GM06990 (cell line): ENCODE data around the gene GPR26.

Experiments used
- DNase-seq: peaks from one replicate; pipeline ENCODE4 v3.0.0-alpha.2; 2011; ENCODE audit not compliant: insufficient read length; ENCODE audit errors: extremely low read depth
- H3K27me3 ChIP-seq: replicated peaks from 2 replicates; pipeline ENCODE4 v1.6.0; 2011; ENCODE audit warnings: low read length; ENCODE audit not compliant: control insufficient read depth, insufficient read depth
- H3K36me3 ChIP-seq: 2 replicates; pipeline ENCODE4 v1.5.1; 2011; ENCODE audit warnings: low read length; ENCODE audit not compliant: control insufficient read depth, insufficient read depth
- H3K4me3 ChIP-seq: replicated peaks from 2 replicates; pipeline ENCODE4 v1.5.1; 2011; ENCODE audit warnings: low read depth, mild to moderate bottlenecking, control low read depth, low read length
- TF ChIP-seq, protein P1 (sequence below): IDR thresholded peaks from 2 replicates; pipeline ENCODE4 v1.5.1; 2011; ENCODE audit warnings: low read length, control low read depth, mild to moderate bottlenecking, inconsistent platforms; ENCODE audit not compliant: insufficient read depth, poor library complexity, severe bottlenecking

Gene GPR26

DNA sequence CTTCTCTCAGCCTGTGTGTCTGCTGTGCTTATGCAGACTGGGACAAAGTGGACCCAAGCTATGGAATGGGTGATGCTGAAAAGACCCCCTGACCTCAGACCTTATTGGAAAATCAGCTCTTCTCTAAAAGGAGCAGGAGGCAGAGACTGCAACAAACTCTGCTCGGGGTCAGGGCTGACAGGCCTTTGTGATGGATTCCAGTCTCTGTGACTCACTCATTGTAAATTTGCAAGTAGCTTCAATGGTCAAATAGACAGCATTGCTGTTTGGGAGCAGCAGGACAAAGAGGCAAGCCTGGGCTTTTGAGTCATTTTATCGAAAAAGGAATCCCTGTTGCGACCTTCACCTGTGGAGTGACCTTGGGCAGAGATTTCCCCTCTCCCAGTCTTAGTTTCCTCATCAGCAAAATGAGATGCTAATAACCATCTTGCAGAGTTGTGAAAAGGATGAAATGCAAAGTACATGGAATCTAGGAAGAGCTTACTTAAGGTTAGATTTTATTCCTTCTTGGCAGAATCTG lies 26.1 kb upstream of the GPR26 start:
- no peak overlapping the region for H3K4me3 ChIP-seq
- no peak for DNase-seq

DNA sequence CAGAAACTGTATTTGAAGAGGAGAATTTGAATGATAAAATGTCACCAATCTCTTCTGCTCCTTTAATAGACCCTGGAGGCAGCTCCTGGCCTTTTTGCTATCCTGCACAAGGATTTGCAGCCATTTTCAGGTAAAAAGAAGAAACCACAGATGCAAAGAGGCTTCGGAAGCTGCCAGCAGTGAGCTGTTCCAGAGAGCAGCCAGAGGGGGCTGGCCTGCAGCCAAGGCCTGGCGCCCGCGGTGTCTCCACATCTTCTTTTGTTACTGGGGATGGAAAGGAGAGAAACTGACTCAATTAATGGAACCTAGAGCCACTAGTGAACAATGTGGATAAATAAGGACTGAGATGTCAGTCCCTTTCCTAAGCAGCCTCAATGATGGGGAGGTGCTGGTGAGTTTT lies 23.9 kb upstream of the GPR26 start:
- DNase-seq = no peak
- TF ChIP-seq, protein P1, sequence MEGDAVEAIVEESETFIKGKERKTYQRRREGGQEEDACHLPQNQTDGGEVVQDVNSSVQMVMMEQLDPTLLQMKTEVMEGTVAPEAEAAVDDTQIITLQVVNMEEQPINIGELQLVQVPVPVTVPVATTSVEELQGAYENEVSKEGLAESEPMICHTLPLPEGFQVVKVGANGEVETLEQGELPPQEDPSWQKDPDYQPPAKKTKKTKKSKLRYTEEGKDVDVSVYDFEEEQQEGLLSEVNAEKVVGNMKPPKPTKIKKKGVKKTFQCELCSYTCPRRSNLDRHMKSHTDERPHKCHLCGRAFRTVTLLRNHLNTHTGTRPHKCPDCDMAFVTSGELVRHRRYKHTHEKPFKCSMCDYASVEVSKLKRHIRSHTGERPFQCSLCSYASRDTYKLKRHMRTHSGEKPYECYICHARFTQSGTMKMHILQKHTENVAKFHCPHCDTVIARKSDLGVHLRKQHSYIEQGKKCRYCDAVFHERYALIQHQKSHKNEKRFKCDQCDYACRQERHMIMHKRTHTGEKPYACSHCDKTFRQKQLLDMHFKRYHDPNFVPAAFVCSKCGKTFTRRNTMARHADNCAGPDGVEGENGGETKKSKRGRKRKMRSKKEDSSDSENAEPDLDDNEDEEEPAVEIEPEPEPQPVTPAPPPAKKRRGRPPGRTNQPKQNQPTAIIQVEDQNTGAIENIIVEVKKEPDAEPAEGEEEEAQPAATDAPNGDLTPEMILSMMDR = no peak
- no peak overlapping the region for H3K4me3 ChIP-seq
- peaks cover 2% of the 10 kb centered on the region for H3K27me3 ChIP-seq
- no peaks in the 10 kb centered on the region for H3K36me3 ChIP-seq

More for the DNA sequence above, 26.1 kb upstream of the GPR26 start:
- TF ChIP-seq, protein P1 = no peak
- peaks cover 2% of the 10 kb centered on the region for H3K27me3 ChIP-seq
- no peaks in the 10 kb centered on the region for H3K36me3 ChIP-seq

DNA sequence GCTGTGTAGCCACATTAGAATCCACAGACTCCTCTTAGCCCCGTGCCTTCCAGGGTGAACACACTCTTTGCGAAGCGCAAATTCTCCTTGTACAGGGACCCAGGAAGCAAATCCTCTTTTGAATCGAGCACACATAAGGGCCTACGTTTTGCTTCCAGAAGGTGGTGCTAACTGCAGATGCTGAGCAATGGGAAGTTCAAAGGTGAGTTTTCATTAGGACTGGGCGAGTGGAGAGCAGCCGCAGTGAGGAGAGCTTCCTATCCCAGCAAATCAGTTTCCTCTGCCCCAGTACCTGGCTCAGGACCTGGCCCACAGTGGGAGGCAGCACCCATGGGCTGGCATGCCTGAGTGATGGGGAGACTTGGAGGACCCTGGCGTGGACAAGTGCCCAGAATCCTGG lies 23.5 kb upstream of the GPR26 start:
- DNase-seq = no peak
- Histone ChIP-seq H3K4me3 (no peak overlapping the region), H3K36me3 (no peaks in the 10 kb centered on the region), H3K27me3 (peaks cover 2% of the 10 kb centered on the region)
- TF ChIP-seq, protein P1 = no peak

DNA sequence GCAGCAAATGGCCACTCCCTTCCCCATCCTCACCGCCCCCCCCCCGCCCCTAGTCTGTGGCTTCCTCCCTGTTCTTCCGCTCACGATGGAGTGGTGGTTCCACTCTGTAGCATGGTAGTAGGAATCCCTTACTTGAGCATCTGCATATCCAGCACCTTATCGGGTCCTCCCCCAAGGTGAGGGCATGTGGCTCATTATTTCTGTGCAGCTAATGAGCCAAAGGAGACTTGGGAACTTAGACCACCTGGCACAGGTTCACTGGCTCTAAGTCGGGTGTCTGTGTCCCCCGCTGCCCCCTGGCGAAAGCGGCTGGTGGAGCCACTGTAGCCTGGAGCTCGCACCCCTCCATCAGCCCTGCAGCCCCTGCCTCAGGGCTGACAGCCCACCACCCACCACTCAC lies 22.8 kb upstream of the GPR26 start:
- TF ChIP-seq, protein P1 = peak; percentile 11

DNA sequence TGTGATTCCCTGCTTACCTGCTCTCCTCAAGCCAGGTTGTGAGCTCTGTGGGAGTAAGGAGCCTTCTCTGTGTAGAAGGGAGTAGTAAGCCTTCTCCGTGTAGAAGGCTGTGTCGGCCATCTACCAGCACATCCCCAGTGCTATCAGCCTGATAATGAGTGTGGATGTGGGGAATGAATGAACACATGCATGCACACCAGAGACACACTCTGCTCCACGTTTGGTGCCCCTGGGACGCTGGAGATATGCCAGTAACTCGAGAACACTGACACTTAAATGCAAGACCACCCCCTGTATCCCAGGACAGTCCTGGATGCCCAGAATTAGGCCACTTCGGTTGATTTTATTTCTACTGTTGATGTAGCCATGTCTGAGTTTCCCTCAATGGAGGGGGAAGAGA lies 21.1 kb upstream of the GPR26 start:
- TF ChIP-seq, protein P1 = no peak
- Histone ChIP-seq H3K36me3 (no peaks in the 10 kb centered on the region), H3K4me3 (no peak overlapping the region), H3K27me3 (peaks cover 2% of the 10 kb centered on the region; the same call in 1 of the 2 replicates)
- DNase-seq = no peak

More for the DNA sequence above, 22.8 kb upstream of the GPR26 start:
- H3K36me3 ChIP-seq = no peaks in the 10 kb centered on the region
- no peak for DNase-seq
- no peak overlapping the region for H3K4me3 ChIP-seq
- peaks cover 2% of the 10 kb centered on the region for H3K27me3 ChIP-seq

DNA sequence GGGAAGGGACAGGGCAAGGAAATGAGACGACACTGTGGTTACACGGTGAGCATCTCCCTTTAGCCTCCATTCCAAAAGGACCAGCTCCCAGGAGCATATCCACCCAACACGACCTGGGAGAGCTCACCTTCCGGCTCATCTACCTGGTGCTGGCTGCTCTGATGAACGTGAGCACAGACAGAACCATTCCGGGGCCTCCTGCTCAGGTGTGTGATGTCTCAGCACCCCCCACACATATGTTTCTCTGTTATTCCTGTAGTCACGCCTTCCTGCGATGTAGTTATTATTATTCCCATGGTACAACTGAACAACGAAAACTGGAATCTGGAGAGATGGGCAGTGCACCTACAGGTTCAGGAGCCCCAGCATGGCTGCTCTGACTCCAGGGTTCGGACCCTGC lies 20.5 kb upstream of the GPR26 start:
- no peak for DNase-seq
- TF ChIP-seq, protein P1 = no peak
- H3K27me3 ChIP-seq = peaks cover under 1% of the 10 kb centered on the region; the same call in 1 of the 2 replicates
- H3K4me3 ChIP-seq = no peak overlapping the region
- no peaks in the 10 kb centered on the region for H3K36me3 ChIP-seq
